ENCODE measurements around the gene SAPCD1. TPM values are rescaled to one million over a fixed set of nuclear protein-coding genes. Genes with fewer than 3 reads are reported as not detected.

SAPCD1 gene
- total RNA-seq, 1 experiment from 2014 or later, result 3.2 TPM

- H3K79me2 ChIP-seq (ENCODE audit: insufficient read depth, low read length), result no peaks in the 10 kb centered on the region
- no peaks in the 10 kb centered on the region for H4K20me1 ChIP-seq (ENCODE audit: control insufficient read depth, insufficient read depth, insufficient read length)
- H3K9ac ChIP-seq (ENCODE audit: extremely low read depth, insufficient read length, low read length), result no peak overlapping the region
- no peak overlapping the region for H3K4me3 Mint-ChIP-seq
- no peak overlapping the region for H3K4me2 ChIP-seq (ENCODE audit: insufficient read depth, insufficient read length, low read length)
- no peak overlapping the region for H2BK120ac ChIP-seq (ENCODE audit: low read depth, low read length, poor library complexity, severe bottlenecking)
- DNase-seq, result no peak
- no CpG with 5 or more reads among the region's 5 CpGs for WGBS (ENCODE audit: extremely low coverage, insufficient read length, low lambda C conversion rate)
- H3K27ac ChIP-seq (ENCODE audit: insufficient read length, low read depth, low read length), result no peak overlapping the region
- H3K14ac ChIP-seq (ENCODE audit: insufficient read depth, low read length), result no peak overlapping the region
- H3K23ac ChIP-seq (ENCODE audit: insufficient read length, low read depth, low read length), result no peak overlapping the region
- no peaks in the 10 kb centered on the region for H3K27me3 ChIP-seq (ENCODE audit: insufficient read depth, low read length)
- H3K36me3 Mint-ChIP-seq (ENCODE audit: insufficient read depth in 1 of 3, low read depth in 3 of 3), result no peaks in the 10 kb centered on the region
- no peaks in the 10 kb centered on the region for H3K27me3 Mint-ChIP-seq (ENCODE audit: low read depth)
- no peaks in the 10 kb centered on the region for H3K9me3 ChIP-seq (ENCODE audit: control insufficient read depth, low read depth, low read length)
- no peak overlapping the region for H2AFZ ChIP-seq (ENCODE audit: low read length)
- no peaks in the 10 kb centered on the region for H3K79me1 ChIP-seq (ENCODE audit: insufficient read depth, low read depth, low read length, poor library complexity, severe bottlenecking)
- no peak overlapping the region for H4K91ac ChIP-seq (ENCODE audit: insufficient read length, low read depth, low read length)
- no peak overlapping the region for H3T11ph ChIP-seq (ENCODE audit: low read length)
- peaks cover 6% of the 10 kb centered on the region; the same call in 1 of the 2 replicates for H3K4me1 ChIP-seq (ENCODE audit: insufficient read depth, low read length)
- no peak overlapping the region for H2BK15ac ChIP-seq (ENCODE audit: low read depth, low read length)
- H3K18ac ChIP-seq (ENCODE audit: insufficient read length, low read depth, low read length), result no peak overlapping the region
- H4K8ac ChIP-seq (replicated peaks; ENCODE audit: insufficient read length, low read depth, low read length), result no peak overlapping the region
- TF ChIP-seq CTCF (conservative IDR thresholded peaks at IDR 0.05), result no peak
- H2AK5ac ChIP-seq (ENCODE audit: insufficient read length, low read length), result no peak overlapping the region
- no peak overlapping the region for H3K56ac ChIP-seq (ENCODE audit: insufficient read length, low read depth, low read length)
- H2BK12ac ChIP-seq (ENCODE audit: insufficient read length, low read depth, low read length), result no peak overlapping the region
- H4K5ac ChIP-seq (ENCODE audit: insufficient read length, low read depth, low read length), result no peak overlapping the region
- H3K23me2 ChIP-seq (ENCODE audit: insufficient read length, low read depth, low read length, poor library complexity, severe bottlenecking), result no peaks in the 10 kb centered on the region
- peak overlapping the region in 1 of 3 experiments; percentile 19; a peak in 1 of 7 replicates for H3K27ac Mint-ChIP-seq
- no peak overlapping the region for H2BK20ac ChIP-seq (ENCODE audit: low read depth, low read length, poor library complexity, severe bottlenecking)
- H3K4ac ChIP-seq (ENCODE audit: low read depth, low read length), result no peak overlapping the region
- H3K9me3 Mint-ChIP-seq, result no peaks in the 10 kb centered on the region
- H2BK5ac ChIP-seq (ENCODE audit: insufficient read length, low read length), result no peak overlapping the region
- H3K4me1 Mint-ChIP-seq, result peaks cover 19 to 28% of the 10 kb centered on the region in 2 experiments
Measured at GRCh38 chr6:31720196-31720770, 42.2 kb upstream of the SAPCD1 start.
